A673 (cell line): ENCODE measurements around the gene CPLX3.

Experiments used
- CTCF ChIP-seq: fragments of 300-800, 200-600 bp; sonication (generic); conservative IDR thresholded peaks from 2 replicates; pipeline ENCODE4 v1.5.1; 2017; ENCODE audit warnings: low read depth, mild to moderate bottlenecking, antibody characterized with exemption, low read length, moderate library complexity, mixed read lengths
- EZH2 ChIP-seq: fragments of 200-600 bp; sonication (generic); IDR thresholded peaks from 2 replicates; pipeline ENCODE4 v1.6.1; 2017; ENCODE audit warnings: borderline replicate concordance, low read depth, mild to moderate bottlenecking, mixed read lengths, antibody characterized with exemption, low read length; ENCODE audit not compliant: poor library complexity, severe bottlenecking

- TF ChIP-seq CTCF: no peak
- no peak for TF ChIP-seq EZH2
Measured at GRCh38 chr15:74786551-74787165, 39.8 kb upstream of the CPLX3 start.
